ENCODE data around the gene ELF2. TPM values are rescaled to one million over a fixed set of nuclear protein-coding genes. Genes with fewer than 3 reads are reported as not detected.
"Not testable (repeated sequence)": the region's sequence is repeated elsewhere in the genome, so short reads cannot be mapped to it uniquely, and the experiment has no call there.

ELF2 gene
- total RNA-seq, 1 experiment from 2014 or later, result 36.6 TPM

DNA sequence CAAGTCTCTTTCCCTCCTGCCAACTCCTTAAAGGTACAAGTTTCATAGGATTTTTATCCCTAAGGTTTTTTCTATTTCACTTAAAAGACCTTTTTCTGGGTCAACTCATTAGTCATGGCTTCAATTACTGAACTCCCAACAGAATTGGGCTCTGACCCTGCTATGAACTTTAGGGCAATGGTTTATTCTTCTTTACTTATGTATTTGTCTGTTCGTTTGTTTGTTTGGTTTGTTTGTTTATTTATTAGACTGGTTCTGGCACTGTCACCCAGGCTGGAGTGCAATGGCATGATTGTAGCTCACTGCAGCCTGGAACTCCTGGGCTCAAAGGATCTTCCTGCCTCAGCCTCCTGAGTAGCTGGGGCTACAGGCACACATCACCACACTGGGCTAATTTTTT, 167.3 kb downstream of the ELF2 start:
- DNase-seq (ENCODE audit: low spot score), result no peak
- in situ Hi-C loops (cut with HindIII; ENCODE audit: low sequenced_read_pairs), result no loop called here

DNA sequence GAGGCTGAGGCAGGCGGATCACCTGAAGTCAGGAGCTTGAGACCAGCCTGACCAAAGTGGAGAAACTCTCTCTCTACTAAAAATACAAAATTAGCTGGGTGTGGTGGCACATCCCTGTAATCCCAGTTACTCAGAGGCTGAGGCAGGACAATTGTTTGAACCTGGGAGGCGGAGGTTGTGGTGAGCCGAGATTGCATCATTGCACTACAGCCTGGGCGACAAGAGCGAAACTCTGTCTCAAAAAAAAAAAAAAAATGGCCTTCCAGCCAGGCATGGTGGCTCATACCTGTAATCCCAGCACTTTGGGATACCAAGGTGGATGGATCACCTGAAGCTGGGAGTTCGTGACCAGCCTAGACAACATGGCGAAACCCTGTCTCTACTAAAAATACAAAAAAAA, 168.7 kb downstream of the ELF2 start:
- DNase-seq (ENCODE audit: low spot score); in situ Hi-C loops (cut with HindIII; ENCODE audit: low sequenced_read_pairs): not testable (repeated sequence)

DNA sequence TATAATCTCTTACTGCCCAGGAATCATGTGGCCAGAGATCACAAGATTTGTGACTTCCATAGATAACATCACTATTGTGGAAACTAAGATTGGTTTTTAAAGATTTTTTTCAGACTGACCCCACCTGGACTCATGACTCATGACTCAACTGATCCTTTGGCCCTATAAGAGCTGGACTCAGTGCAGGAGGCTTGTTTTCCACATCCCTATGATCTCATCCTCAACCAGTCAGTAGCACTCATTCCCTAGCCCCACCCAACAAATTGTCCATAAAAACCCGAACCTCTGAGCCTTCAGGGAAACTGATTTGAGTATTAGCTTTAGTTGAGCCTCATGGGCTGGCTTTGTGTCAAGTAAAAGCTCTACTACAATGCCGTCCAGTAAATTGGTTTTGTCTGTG, 169.4 kb downstream of the ELF2 start:
- in situ Hi-C loops (cut with HindIII; ENCODE audit: low sequenced_read_pairs), result no loop called here
- DNase-seq (ENCODE audit: low spot score), result no peak

Other genes starting within 250 kb of the ELF2 start
- 24.3 and 29.2 TPM in 2 replicates for gene NOCT, start 161.4 kb downstream of the ELF2 start, total RNA-seq (2014; rRNA removed; shearing (Covaris generic))
- gene MGARP, start 103.0 kb upstream of the ELF2 start, total RNA-seq (2014; rRNA removed; shearing (Covaris generic)), result not detected in 2 replicates
- gene NAA15, start 124.3 kb upstream of the ELF2 start, total RNA-seq (2014; rRNA removed; shearing (Covaris generic)), result 33.4 and 38.3 TPM in 2 replicates
- gene NDUFC1, start 125.3 kb upstream of the ELF2 start, total RNA-seq (2014; rRNA removed; shearing (Covaris generic)), result 155 and 206 TPM in 2 replicates